AG04450 (cell line): ENCODE data around the gene BCL2L14. TPM values are rescaled to one million over a fixed set of nuclear protein-coding genes. Genes with fewer than 3 reads are reported as not detected.

Experiments
- CTCF ChIA-PET: fragments of 300-600, 350-600 bp; formaldehyde crosslinking; extraction: SDS; loops from one replicate; lab custom pipeline; 2022; ENCODE audit warnings: antibody characterized with exemption, inconsistent platforms; lab: Charles Lee
- POLR2A ChIA-PET: fragments of 350-600 bp; formaldehyde crosslinking; extraction: SDS; loops from one replicate; lab custom pipeline; 2021; ENCODE audit warnings: antibody characterized with exemption, inconsistent platforms; lab: Yijun Ruan, JAX
- DNase-seq: peaks from one replicate; pipeline ENCODE4 v3.0.0-alpha.2; 2011; ENCODE audit warnings: low read depth, low spot score
- H3K27ac ChIP-seq: one replicate; pipeline ENCODE4 v1.5.1; 2012; ENCODE audit warnings: low read depth, low read length, control low read depth
- H3K27me3 ChIP-seq: one replicate; pipeline ENCODE4 v1.6.0; 2012; ENCODE audit warnings: low read length; ENCODE audit not compliant: control insufficient read depth, insufficient read depth
- H3K4me3 ChIP-seq: 2 replicates; pipeline ENCODE4 v1.5.1; 2011; ENCODE audit warnings: mild to moderate bottlenecking, low read depth, low read length, control low read depth
- H3K9me3 ChIP-seq: 2 replicates; pipeline ENCODE4 v1.5.1; 2012; ENCODE audit warnings: low read length; ENCODE audit not compliant: control insufficient read depth, insufficient read depth
- CTCF ChIP-seq: IDR thresholded peaks from 2 replicates; pipeline ENCODE4 v1.5.1; 2011; ENCODE audit warnings: low read depth, low read length, control low read depth, inconsistent platforms
- polyA plus RNA-seq: library from polyadenylated mRNA; depleted of rRNA; stranded (reverse); fragments of >200 nt; gene quantifications from 2 replicates; pipeline ENCODE4 v1.2.3, GENCODE V29; 2011

The BCL2L14 gene
- polyA plus RNA-seq, 1 experiment, result not detected

GRCh38 chr12:12088147-12088546 is 17.4 kb downstream of the BCL2L14 start:
- H3K4me3 ChIP-seq, result no peak overlapping the region
- CTCF ChIA-PET, result interaction anchor here (1.2 kb wide), 1 partner anchor 239 kb away, joined by 3 read pairs; no protein-coding TSS in a partner anchor
- H3K27me3 ChIP-seq, result no peaks in the 10 kb centered on the region
- H3K9me3 ChIP-seq, result peaks cover 5% of the 10 kb centered on the region
- TF ChIP-seq CTCF, result no peak
- H3K27ac ChIP-seq, result no peak overlapping the region
- no peak for DNase-seq
- POLR2A ChIA-PET, result interaction anchor here (0.5 kb wide), 1 partner anchor 486 kb away, joined by 3 read pairs; no protein-coding TSS in a partner anchor

- TF ChIP-seq CTCF, result no peak
- ChIA-PET CTCF (interaction anchor here (1.2 kb wide), 1 partner anchor 239 kb away, joined by 3 read pairs; no protein-coding TSS in a partner anchor), POLR2A (interaction anchor here (0.5 kb wide), 1 partner anchor 485 kb away, joined by 3 read pairs; no protein-coding TSS in a partner anchor)
- peaks cover 5% of the 10 kb centered on the region for H3K9me3 ChIP-seq
- no peaks in the 10 kb centered on the region for H3K27me3 ChIP-seq
- H3K4me3 ChIP-seq, result no peak overlapping the region
- H3K27ac ChIP-seq, result no peak overlapping the region
- DNase-seq, result no peak
These were observed 18.0 kb downstream of the BCL2L14 start for GRCh38 chr12:12088761-12089160.

DNA sequence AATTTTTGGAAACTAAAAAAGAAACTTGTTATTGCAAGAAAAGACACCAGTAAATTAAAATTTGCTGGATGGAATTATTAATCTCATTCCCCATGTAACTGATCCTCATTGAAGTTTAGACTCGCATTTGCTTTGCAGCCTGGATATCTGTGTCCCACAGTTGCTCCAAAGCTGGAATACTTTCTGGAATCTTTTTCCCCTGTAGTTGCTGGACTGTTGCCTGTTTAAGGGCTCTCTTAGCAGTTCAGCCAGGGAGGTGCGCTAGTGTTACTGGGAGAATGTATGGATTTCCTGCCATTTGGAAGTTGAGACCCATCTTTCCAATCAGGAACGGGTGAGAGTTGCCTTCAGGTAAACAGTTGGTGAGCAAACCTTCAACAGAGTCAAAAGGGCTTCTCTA is 20.3 kb downstream of the BCL2L14 start:
- POLR2A ChIA-PET, result interaction anchor here (0.8 kb wide), 1 partner anchor 459 kb away, joined by 4 read pairs; no protein-coding TSS in a partner anchor
- no peak for TF ChIP-seq CTCF
- CTCF ChIA-PET, result no interaction called here
- Histone ChIP-seq H3K4me3 (no peak overlapping the region), H3K27me3 (no peaks in the 10 kb centered on the region), H3K9me3 (peaks cover 5% of the 10 kb centered on the region), H3K27ac (no peak overlapping the region)
- DNase-seq, result no peak

DNA sequence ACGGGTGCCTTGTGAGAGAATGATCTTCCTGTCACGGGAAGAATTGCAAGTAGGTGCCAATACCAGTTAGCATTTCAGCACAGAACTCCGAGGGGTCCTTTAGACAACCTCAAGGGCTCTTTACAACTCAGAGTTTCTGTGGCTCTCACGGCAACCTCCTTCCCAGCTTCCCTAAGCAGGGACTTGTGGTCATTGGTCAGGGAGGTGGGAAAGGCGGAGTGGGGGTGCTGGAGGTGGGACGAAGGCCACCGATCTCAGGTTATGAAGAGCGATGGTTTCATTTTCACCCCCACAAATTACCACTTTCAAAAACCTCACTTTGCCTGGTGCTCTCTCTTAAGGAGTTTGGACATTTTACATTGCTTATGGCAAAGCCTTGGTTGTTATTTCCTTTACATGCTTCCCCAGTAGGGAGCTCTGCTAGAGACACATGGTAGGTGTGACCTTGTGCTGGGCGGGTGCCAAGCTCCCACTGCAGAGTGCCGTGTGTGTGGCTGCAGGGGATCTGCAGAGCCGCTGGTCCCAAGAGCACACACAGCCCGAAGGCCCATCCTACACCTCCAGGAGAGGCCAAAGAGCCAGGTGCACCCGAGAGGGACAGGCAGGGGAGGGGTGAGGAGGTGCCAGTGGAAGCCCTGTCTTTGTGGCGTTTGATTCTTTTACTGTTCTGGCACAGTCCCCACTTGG is 21.4 kb downstream of the BCL2L14 start:
- DNase-seq, result no peak
- H3K9me3 ChIP-seq, result peaks cover 5% of the 10 kb centered on the region
- CTCF ChIA-PET, result interaction anchor here (0.5 kb wide), 1 partner anchor 462 kb away, joined by 5 read pairs; no protein-coding TSS in a partner anchor
- POLR2A ChIA-PET, result no interaction called here
- no peaks in the 10 kb centered on the region for H3K27me3 ChIP-seq
- H3K4me3 ChIP-seq, result no peak overlapping the region
- TF ChIP-seq CTCF, result no peak
- no peak overlapping the region for H3K27ac ChIP-seq

- H3K27me3 ChIP-seq, result no peaks in the 10 kb centered on the region
- ChIA-PET CTCF (interaction anchor here (1.0 kb wide), 1 partner anchor 233 kb away, joined by 3 read pairs; no protein-coding TSS in a partner anchor), POLR2A (no interaction called here)
- no peak overlapping the region for H3K4me3 ChIP-seq
- no peak overlapping the region for H3K27ac ChIP-seq
- DNase-seq, result no peak
- TF ChIP-seq CTCF, result no peak
- peaks cover 5% of the 10 kb centered on the region for H3K9me3 ChIP-seq
These were observed 23.7 kb downstream of the BCL2L14 start for GRCh38 chr12:12094481-12094880.
